DMS53 treated with DMSO at 0.1 percent for 48 hours (cell line): ENCODE measurements around the gene ABCD1.
A peak's percentile ranks its signal among the peaks of the same experiment; 100 is the strongest.
"Not testable (repeated sequence)": the region's sequence is repeated elsewhere in the genome, so short reads cannot be mapped to it uniquely, and the experiment has no call there.

ENCODE experiments used
- DNase-seq: peaks from one replicate; lab custom pipeline; 2025; ENCODE audit not compliant: unreplicated experiment; lab: John Stamatoyannopoulos, UW

The ABCD1 gene

DNA sequence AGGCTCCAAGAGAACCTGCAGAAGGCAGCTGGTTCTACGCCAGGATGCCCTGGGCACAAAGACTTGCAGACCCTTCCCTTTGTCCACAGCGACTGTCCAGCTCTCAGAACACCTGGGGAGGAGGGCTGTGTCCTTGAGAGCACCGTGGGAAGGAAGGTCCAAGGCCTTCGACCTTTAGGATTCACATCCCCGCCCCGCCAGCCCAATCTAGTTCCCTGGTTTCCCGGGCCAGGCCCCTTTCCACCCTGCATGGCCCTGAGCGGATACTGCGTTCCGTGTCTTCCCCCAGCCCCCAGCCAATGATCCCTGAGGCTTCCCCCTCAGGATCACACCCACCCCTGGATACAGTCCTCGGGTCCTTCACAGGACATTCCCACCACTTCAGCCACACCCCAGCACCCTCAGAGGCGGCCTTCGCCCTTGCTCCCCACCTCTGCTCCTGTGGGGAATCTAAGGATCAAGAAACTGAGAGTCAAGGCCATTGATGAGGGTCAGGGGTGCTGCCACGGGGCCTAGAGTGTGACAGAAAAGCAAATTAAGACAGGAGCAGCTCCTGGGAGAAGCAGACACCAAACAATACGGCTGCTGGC, 9.1 kb downstream of the ABCD1 start:
- DNase-seq, result no peak

DNA sequence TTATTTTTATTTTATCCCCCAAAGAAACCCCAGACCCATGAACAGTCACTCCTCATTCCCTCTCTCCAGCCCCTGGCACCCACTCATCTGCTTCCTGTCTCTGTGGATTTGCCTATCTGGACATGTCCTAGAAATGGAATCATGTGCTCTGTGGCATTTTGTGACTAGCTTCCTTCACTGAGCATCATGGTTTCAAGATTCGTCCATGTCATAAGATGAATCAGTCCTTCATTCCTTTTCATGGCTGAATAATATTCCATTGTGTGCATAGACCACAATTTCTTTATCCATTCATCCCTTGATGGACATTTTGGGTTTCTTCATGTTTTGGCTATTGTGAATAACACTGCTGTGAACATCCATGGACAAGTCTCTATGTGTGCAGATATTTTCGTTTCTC, 10.2 kb downstream of the ABCD1 start:
- DNase-seq, result no peak

DNA sequence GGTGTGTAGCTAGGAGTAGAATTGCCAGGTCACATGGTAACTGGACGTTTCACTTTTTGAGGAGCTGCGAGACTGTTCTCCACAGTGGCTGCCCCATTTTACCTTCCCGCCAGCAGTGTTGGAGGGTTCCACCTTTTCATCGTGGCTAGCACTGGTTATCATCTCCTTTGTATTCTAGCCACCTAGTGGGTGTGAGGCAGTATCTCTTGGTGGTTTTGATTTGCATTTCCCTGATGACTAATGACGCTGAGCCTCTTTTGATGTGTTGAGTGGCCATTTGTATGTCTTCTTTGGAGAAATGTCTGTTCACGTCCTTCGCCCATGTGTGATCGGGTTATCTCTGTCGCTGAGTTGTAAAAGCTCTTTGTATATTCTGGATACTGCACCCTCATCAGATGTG, 10.6 kb downstream of the ABCD1 start:
- no peak for DNase-seq

DNA sequence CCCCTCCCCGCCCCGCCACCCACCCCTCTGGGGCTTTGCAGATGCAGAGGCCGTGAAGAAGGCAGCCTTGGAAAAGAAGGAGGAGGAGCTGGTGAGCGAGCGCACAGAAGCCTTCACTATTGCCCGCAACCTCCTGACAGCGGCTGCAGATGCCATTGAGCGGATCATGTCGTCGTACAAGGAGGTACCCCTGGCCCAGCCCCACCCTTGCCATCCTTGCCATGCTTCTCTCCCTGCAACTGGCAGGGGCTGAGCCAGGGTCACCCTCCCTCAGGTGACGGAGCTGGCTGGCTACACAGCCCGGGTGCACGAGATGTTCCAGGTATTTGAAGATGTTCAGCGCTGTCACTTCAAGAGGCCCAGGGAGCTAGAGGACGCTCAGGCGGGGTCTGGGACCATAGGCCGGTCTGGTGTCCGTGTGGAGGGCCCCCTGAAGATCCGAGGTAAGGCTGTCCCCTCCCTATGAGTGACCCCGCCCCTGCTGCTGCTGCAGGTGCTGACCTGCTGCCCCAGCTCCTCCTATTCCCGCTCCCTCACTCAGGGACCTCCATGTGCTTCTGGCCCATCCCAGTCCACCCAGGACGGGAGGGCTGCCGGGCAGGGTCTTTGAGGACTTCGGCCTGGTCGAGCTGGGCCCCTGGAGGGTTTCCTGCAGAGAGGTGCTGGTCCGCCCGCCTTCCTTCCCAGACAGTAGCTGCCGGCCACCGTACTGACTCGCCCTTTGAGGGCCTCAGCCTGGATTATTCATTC, 11.6 kb downstream of the ABCD1 start:
- no peak for DNase-seq

DNA sequence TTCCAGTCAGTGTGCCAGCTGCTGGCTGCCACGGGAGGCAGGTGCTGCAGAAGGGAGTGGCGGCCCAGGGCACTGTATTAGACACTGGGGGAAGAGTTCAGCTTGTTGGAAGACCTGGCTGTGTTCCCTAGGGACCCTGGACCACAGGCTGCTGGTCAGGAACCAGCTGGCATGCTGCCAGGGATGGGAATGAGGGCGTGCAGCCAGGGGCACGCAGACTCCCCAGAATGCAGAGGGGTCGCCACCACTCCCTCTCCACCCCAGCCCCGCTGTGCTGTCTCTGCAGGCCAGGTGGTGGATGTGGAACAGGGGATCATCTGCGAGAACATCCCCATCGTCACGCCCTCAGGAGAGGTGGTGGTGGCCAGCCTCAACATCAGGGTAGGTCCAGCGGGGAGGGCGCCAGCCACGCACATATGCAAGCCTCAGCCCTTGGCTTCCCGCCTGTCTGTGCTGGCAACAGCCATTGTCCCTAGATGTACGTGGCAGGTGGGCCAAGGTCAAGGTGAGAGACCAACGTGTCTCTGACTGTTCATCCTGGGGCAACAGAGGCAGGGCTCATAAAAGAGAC, 12.3 kb downstream of the ABCD1 start:
- DNase-seq, result no peak

DNA sequence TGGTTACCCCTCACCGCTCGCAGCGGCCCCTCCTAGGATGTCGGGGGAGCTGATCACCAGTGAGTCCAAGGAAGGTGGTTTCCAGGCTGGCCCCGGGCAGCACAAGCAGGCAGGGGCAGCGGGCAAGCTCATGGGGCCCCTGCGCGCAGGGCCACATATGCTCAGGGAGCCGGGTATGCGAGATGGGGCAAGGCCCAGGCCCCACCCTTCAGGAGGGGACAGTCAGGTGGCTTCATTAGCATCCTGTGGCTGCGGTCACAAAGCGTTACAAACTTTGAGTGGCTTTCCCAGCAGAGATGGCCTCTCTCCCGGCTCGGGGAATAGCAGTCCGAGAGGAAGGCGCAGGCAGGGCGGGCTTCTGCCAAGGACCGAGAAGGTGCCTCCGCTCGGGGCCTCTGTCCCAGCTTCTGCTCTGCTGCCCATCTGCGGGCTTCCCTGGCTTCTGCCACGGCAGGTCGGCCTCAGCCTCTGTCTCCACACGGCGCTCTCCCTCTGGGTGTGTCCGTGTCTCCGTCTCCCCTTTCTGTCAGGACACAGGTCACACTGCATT, 13.5 kb downstream of the ABCD1 start:
- DNase-seq, result no peak

DNA sequence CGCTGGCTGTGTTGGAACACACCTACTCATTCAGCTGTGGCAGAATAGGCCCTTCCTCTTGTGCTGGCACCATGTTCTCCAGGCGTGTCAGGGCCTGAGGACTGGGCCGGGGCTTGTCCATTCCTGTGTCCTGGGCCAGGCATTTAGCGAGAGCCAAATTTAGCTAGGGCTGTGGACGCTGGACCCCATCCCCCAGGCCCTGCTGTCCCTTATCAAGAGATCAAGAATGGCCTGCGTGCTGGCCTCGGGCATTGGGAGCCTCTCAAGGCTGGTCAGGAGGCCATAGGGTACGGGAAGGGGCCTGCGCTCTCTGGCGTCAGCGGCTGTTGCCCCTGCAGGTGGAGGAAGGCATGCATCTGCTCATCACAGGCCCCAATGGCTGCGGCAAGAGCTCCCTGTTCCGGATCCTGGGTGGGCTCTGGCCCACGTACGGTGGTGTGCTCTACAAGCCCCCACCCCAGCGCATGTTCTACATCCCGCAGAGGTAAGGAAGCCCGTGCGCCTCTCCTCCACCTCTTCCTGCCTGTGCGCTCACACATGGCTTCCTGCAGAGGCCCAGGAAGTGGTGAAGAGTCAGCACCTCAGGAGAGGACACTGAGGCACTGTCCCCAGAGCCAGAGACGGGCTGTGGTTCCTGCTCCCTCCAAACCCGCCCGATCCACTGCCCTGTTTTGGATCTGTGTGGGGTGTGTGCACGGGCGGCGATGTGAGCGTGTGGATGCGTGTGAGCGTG, 15.3 kb downstream of the ABCD1 start:
- DNase-seq, result no peak

DNA sequence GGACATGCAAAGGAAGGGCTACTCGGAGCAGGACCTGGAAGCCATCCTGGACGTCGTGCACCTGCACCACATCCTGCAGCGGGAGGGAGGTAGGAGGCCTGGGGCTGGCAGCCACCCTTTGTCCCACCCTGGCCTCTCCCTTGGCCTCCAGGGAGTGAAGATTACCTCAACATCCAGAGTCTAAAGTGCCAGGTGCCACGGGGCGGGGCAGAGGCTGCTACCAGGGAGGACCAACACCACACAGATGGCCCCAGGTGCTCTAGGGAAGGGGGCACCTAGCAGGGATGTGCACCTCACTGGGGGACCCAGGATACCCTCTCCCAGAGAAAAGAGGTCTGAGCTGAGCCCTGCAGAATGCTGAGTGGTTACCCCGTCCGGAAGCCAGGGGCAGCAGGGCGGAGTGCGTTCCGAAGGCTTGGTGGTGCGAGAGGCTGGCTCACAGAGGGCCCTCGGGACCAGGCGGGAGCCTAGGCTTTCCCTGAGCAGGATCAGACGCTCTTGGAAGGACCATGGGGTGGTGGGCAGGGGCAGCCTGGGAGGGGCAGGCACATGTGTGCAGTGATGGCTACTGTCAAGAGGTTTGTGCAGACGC, 16.1 kb downstream of the ABCD1 start:
- DNase-seq, result no peak

DNA sequence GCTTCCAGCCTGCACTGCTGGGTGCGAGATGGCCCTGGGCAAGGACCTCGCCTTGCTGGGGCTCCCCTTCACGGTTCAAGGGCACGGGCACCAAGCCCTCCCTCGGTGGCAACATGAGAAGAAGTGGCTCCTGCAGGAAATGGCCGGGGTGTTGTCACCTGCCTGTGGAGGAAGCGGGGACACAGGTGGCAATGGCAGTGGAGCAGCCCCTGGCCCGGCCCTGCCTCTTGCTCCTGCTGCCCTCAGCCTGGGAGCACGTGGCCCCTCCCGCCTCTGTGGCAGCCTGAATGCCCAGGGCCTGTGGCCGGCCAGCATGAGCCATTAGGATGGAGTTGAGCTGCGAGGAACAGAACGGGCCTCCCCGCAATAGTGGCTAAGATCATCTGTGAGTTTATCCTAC, 16.8 kb downstream of the ABCD1 start:
- DNase-seq, result no peak

DNA sequence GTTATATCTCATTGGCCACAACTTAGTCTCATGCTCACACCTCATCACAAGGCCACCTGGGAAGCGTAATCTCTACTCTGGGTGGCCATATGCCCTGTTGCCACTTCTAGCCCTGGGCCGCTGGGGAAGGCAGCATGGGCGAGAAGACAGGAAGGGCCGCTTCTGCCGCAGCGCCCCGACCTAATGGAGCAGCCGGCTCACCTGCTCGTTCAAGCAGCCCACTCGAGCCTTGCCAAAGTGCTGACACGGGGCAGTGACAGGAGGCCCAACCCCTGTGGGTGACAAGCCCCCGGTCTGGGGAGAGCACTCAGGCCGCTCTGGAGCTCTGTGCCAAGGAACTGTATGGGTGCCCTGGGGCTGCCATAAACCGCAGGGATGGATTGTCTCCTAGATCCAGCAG, 17.5 kb downstream of the ABCD1 start:
- not testable (repeated sequence) for DNase-seq

DNA sequence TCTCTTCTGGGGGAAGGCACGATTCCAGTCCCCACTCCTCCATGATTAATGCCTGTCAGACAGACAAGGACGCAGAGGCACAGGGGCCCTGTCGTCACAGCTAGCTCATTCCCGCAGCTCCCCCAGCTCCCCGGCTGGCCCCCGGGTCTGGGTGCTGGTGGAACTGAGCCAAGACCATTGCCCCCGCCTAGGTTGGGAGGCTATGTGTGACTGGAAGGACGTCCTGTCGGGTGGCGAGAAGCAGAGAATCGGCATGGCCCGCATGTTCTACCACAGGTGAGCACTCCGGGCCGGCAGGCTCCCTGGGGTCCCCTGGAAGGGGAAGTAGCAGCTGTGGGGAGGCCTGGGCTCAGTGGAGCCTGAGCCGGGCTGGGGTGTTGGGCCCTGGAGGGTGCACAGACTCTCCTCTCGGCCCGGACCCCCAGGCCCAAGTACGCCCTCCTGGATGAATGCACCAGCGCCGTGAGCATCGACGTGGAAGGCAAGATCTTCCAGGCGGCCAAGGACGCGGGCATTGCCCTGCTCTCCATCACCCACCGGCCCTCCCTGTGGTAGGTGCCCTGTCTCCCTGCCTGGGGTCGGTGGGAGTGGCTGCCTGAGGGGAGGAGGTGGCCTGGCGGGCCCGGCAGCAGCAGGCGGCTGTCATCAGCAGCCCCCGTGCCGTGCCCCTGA, 18.3 kb downstream of the ABCD1 start:
- DNase-seq, result not testable (repeated sequence)

DNA sequence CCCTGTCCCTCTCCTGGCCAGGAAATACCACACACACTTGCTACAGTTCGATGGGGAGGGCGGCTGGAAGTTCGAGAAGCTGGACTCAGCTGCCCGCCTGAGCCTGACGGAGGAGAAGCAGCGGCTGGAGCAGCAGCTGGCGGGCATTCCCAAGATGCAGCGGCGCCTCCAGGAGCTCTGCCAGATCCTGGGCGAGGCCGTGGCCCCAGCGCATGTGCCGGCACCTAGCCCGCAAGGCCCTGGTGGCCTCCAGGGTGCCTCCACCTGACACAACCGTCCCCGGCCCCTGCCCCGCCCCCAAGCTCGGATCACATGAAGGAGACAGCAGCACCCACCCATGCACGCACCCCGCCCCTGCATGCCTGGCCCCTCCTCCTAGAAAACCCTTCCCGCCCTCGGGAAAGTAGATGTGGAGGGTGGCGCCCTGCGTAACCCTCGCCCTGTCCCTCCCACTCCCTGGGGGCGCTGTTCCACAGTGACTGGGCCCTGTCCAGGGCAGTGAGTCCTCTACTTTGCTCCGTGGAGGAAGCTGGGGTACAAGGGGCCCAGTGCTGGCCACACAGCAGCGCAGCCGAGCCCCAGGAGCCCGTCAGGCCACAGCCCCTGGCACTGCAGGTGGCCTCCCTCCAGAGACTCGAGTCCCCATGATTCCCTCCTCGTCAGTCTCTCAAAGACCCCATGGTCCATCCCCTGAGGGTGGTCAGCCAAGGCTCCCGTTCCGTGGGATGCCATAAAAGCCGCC, 19.0 kb downstream of the ABCD1 start:
- DNase-seq, result peak; percentile 57

DNA sequence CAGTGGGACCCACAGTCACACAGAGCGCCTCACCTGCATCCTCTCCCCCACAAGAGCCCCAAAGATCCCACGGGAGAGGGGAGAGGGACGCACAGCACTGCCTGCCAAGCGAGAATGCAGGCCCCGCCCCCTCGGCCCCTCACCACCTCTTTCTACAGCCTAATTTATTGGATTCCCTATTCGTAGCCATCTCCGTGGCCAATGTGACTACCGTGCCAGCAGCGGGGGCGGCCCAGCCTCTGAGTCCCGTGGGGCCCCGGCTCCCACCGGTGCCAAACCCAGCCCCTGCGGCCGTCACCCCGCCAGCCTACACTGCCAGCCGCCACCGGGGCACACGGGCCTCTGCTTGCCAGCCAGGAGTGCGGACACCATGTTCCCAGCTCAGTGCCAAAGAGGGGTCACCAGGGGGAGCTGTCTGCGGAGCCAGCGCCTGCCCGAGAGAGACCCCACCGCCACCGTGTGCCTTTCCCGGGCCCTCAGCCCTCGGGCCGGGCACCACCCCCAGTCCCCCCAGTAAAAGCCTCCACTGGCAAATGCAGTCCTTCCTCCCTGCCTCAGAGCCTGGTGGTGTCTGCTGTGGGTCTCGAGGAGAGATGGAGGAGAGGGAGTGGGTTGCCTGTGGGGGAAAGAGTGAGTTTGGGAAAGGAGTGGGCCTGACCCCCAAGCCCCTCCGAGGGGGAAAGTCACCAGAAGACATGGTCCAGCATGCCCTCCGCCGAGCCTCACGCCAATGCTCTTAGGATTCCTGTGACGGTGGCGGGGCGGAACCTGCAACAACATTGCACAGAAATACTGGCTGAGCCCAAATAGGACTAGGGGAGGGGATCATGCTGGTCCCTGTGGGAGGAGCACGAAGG, 19.8 kb downstream of the ABCD1 start:
- peak; percentile 35 for DNase-seq

DNA sequence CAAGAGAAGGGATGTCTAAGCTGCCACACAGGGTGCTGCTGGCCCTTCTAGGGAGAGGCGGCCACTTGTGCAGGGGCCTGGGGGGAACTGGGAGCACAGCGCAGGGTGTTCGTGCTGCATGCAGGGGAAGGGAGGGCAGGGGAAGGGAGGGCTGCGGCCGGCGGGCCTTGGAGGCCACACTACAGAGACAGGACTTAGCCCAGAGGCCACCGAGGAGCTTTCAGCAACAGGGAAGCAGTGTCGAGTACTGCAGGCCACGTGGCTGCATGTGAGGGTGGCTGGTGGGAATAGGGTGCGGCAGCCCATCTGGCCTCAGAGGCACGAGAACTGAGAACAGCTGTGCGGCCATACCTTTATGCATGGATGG, 20.4 kb downstream of the ABCD1 start:
- not testable (repeated sequence) for DNase-seq

DNA sequence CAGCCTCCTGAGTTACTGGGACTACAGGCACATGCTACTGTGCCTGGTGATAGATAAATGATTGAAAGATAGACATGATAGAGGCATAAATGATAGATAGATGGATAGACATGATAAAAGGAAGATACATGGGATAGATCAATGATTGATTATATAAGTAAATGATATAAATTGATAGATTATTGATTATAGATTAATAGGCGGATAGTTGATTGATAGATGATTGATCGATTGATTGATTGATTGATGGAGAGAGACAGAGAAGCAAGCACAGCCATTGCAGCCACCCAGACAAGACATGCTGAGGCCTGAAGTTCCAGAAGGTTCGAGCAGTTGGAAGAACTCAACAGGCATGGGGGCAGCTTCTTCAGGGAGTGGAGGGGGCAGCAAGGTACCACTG, 21.7 kb downstream of the ABCD1 start:
- DNase-seq, result no peak

DNA sequence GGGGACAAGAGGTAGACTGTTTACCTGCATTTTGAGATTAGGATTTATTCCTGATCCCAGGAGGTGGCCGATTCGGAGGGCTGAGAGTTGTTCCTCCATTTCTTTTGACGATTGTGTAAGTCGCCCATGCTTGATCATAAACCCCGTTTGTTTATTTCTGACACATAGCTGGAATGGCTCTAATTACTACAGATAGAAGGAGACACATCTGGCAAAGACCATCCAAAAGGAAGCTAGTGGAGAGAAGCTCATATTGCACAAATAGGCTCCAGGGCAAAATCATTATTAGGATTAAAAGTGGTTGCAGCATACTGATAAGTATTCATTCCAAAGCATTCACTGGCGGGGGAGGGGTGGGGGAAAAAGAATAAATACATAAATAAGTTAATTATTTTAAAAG, 22.3 kb downstream of the ABCD1 start:
- DNase-seq, result not testable (repeated sequence)

DNA sequence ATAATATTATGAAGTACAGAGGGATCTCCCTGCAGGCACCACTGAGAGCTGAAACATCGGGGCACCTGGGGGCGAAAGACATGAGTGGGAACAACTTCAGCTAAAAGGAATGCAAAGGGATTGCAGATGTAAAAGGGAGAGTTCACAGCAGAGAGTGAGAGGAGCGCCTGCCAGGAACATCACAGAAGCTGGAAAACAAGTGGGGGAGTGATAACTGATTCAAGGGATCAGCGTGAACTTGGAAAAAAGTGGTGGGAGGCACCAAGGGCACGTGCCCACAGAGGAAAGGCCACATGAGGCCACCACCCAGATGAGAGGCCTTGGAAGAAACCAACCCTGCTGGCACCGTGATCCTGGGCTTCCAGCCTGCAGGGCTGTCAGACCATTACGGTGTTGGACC, 24.4 kb downstream of the ABCD1 start:
- DNase-seq, result not testable (repeated sequence)

DNA sequence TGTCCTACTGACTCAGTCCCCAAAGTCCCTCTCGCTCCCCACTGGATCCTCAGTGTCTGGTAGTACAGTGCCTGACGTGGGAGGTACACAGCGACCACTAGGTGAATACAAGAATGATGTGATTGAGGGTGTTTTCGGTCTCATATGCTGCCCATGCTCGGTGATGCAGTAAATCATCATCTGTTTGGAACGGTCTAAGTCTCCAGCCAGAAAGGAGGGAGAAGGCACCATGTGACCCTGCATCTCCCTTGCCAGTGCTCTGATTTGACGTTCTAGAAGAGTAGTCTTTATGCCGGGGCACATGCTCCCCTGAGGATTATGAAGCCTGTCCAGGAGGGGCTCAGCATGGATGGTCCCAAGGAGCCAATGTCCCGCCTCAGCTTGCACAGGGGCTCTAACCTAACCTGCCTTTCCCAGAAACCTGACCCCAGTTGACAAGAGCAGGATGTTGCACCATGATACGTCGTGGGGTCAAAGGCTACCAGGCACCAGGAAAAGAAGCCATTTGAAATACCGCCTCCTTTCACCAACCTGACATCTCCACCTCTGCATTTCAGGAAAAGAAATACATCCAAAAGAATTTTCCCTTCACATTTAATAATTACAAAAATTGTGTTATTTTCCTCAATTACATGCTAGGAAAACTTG, 25.6 kb downstream of the ABCD1 start:
- DNase-seq, result no peak

DNA sequence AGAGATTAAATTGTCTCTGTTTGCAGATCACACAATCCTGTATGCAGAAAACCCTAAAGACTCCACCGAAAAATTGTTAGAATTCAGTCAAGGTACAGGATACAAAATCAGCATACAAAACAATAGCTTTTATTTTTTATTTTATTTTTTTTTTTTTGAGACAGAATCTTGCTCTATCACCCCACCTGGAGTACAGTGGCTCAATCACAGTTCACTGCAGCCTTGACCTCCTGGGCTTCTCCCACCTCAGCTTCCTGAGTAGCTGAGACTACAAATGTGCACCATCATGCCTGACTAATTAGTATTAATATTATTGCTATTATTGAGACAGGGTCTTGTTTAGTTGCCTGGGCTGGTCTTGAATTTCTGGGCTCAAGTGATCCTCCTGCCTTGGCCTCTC, 30.5 kb downstream of the ABCD1 start:
- no peak for DNase-seq
